ENCODE measurements around the gene CEP295NL. TPM values are rescaled to one million over a fixed set of nuclear protein-coding genes. Genes with fewer than 3 reads are reported as not detected.

The CEP295NL gene
- total RNA-seq, 1 donor from 2014 or later: 0.79 TPM

DNA sequence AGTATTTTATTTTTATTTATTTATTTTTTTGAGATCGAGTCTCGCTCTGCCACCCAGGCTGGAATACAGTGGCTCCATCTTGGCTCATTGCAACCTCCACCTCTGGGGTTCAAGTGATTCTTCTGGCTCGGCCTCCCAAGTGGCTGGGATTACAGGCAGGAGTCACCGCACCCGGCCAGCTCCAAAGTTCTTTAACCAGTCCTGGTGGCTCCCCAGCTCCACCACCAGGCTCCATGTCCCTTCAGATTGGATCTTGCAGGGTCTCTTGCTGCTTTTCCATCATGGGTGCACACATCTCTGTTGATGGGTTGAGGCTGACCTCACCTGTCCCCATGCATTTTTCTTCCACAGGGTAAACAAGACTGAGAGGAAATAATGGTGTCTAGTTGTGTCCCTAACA lies 54.0 kb downstream of the CEP295NL start:
- ATAC-seq: no peak
- intact Hi-C loops (cut with micrococcal nuclease): no loop called here
- DNase-seq: no peak

- DNase-seq (no peak), ATAC-seq (no peak)
- intact Hi-C loops (cut with micrococcal nuclease): no loop called here
Measured at GRCh38 chr17:78847052-78847451, 55.9 kb downstream of the CEP295NL start.

- DNase-seq: no peak
- no peak for ATAC-seq
- intact Hi-C loops (cut with micrococcal nuclease): no loop called here
Measured at GRCh38 chr17:78844301-78845005, 58.5 kb downstream of the CEP295NL start.

GRCh38 chr17:78842881-78843565 lies 60.0 kb downstream of the CEP295NL start:
- ATAC-seq (no peak), DNase-seq (no peak)
- intact Hi-C loops (cut with micrococcal nuclease): no loop called here

- DNase-seq (peak; percentile 100), ATAC-seq (peak; percentile 96)
- intact Hi-C loops (cut with micrococcal nuclease): no loop called here
Measured at GRCh38 chr17:78840780-78841611, 62.0 kb downstream of the CEP295NL start, which contains the start of gene USP36. Gene USP36, minus strand, starts transcription at chr17:78840814. Its CDS starts 4,451 bp downstream, at chr17:78836363.

Other genes with a start within 250 kb of the CEP295NL start
- gene CYTH1, start 120.9 kb downstream of the CEP295NL start, total RNA-seq: 38.0 TPM
- 24.7 TPM for gene USP36, start 62.4 kb downstream of the CEP295NL start, total RNA-seq
- 132 TPM for gene TIMP2, start 22.2 kb upstream of the CEP295NL start, total RNA-seq
- gene LGALS3BP, start 76.7 kb upstream of the CEP295NL start, total RNA-seq: 822 TPM
- gene CANT1, start 106.6 kb upstream of the CEP295NL start, total RNA-seq: 28.2 TPM
- gene C1QTNF1, start 121.0 kb upstream of the CEP295NL start, total RNA-seq: 247 TPM
- 32.8 TPM for gene ENGASE, start 171.6 kb upstream of the CEP295NL start, total RNA-seq

Data from left ventricle myocardium superior (tissue), 1 donor.